Pancreas (tissue), 10 donors: Measurements from ENCODE around the gene ARIH1. TPM values are rescaled to one million over a fixed set of nuclear protein-coding genes. Genes with fewer than 3 reads are reported as not detected.

Source experiments
- ATAC-seq, 4 donors: fragments of 200-7000 bp; cut with Tn5 transposase; one replicate each; pipeline versions ENCODE4 v1.8.0 to v1.9.1; 2020; ENCODE audit warnings: mild to moderate bottlenecking in 4 of 4, moderate library complexity in 4 of 4
- DNase-seq, 6 donors: peaks; one replicate each; pipeline ENCODE4 v3.0.0-alpha.2; 2020
- FAIRE-seq: peaks from 2 replicates; lab custom pipeline; 2012; peaks lifted over from hg19 to GRCh38; lab: Jason Lieb, UNC
- H3K27ac ChIP-seq, 4 donors: fragments of 200-600 bp; sonication (generic); 1 replicate in 3 of 4; 2 replicates in 1 of 4; pipeline versions ENCODE4 v1.5.0 to v1.8.0; 2020
- H3K27me3 ChIP-seq, 4 donors: fragments of 200-600 bp; one replicate each; pipeline ENCODE4 v1.8.0; 2021
- H3K36me3 ChIP-seq, 3 donors: fragments of 200-600 bp; sonication (generic) in 1 of 3; one replicate each; pipeline versions ENCODE4 v1.5.0 to v1.8.0; 2020 to 2021
- H3K4me1 ChIP-seq, 3 donors: fragments of 200-600 bp; one replicate each; pipeline ENCODE4 v1.8.0; 2021
- H3K4me3 ChIP-seq, 4 donors: fragments of 200-600 bp; sonication (generic) in 2 of 4; one replicate each; pipeline versions ENCODE4 v1.5.0 to v1.8.0; 2020 to 2021
- H3K9me3 ChIP-seq, 4 donors: fragments of 200-600 bp; one replicate each; pipeline ENCODE4 v1.8.0; 2021
- WGBS, 2 donors: extraction: QIAGEN DNeasy Blood & Tissue Kit; methylation state at CpG; one replicate each; pipeline ENCODE4 v1.1.7; 2013; 5-methylcytosine and 5-hydroxymethylcytosine counted together
- intact Hi-C, 3 donors: fragments of 100-400 bp; cut with DNase I; formaldehyde crosslinking; loops; one replicate each; pipeline versions ENCODE4 v1.11.1 to v1.14.2; 2022
- polyA plus RNA-seq, 2 donors: library from polyadenylated mRNA; stranded (reverse); fragments of 200-250 nt; gene quantifications; one replicate each; pipeline ENCODE4 v1.2.3, GENCODE V29; 2013
- total RNA-seq, 6 donors: library from RNA; stranded (reverse); fragmentation: NEBNext Ultra II Directional in 4 of 6; extraction: Animal tissue kit (Norgen Biotek cat#: 25700) in 4 of 6; gene quantifications; one replicate each; pipeline versions ENCODE4 v1.2.1 to v1.2.4, GENCODE V29; 2021 to 2023
- TF ChIP-seq, protein P1 (sequence below), 4 donors: fragments of 200-600 bp; sonication (generic) in 3 of 4; IDR thresholded peaks; one replicate each; pipeline versions ENCODE4 v1.5.0 to v1.8.0; 2021; ENCODE audit warnings: antibody characterized with exemption in 4 of 4
- donor health status: healthy with polysubstance abuse.
- donor health status: DM: no; HTN: no; CAD: no; lungs with moderate emphysema.
- donor health status: DM: no; HTN: no; CAD: no.
- donor health status: control.
- donor health status: control.
- donor health status: Bipolar disorder and iron deficiency.
- donor health status: DM: yes; HTN: yes; CAD: no.
- donor health status: DM: no; HTN: no; CAD: no.
- donor health status: DM: no; HTN: no; CAD: no.
- donor health status: DM: yes; HTN: yes; CAD: no.

The ARIH1 gene
- total and polyA plus RNA-seq, 8 donors, result 11.5 to 91.3 (median 66.6) TPM

DNA sequence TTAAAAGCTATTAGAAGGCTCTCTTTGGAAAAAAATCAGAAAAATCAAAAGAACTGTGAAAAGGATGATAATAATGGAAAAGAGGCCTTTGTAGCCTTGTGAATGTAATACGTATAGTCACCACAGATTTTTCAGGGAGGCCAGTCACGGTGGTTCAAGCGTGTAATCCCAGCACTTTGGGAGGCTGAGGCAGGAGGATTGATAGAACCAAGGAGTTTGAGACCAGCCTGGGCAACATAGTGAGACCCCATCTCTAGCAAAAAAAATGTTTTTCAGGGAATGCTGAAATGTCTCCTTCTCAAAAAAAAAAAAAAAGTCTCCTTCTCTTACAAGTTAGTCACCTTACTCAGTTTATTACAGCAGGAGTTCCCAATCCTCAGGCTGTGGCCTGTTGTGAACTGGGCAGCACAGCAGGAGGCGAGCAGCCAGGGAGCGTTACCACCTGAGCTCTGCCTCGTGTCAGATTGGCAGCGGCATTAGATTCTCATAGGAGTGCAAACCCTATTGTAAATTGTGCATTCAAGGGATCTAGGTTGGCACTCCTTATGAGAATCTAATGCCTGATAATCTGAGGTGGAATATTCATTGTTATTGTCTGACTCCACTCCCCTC is 15.9 kb downstream of the ARIH1 start:
- no peaks in the 10 kb centered on the region for H3K36me3 ChIP-seq
- no peak for FAIRE-seq
- no peak overlapping the region for H3K27ac ChIP-seq
- 58 to 69% methylated on average over 7 of the region's 7 CpGs for WGBS, 2 donors
- H3K9me3 ChIP-seq, result no peaks in the 10 kb centered on the region
- intact Hi-C loops, result no loop called here
- peaks cover 22 to 66% (median 53%) of the 10 kb centered on the region in 3 donors for H3K4me1 ChIP-seq
- ATAC-seq, result peak; percentile 36 to 70 (median 64)
- H3K4me3 ChIP-seq, result no peak overlapping the region
- TF ChIP-seq, protein P1, sequence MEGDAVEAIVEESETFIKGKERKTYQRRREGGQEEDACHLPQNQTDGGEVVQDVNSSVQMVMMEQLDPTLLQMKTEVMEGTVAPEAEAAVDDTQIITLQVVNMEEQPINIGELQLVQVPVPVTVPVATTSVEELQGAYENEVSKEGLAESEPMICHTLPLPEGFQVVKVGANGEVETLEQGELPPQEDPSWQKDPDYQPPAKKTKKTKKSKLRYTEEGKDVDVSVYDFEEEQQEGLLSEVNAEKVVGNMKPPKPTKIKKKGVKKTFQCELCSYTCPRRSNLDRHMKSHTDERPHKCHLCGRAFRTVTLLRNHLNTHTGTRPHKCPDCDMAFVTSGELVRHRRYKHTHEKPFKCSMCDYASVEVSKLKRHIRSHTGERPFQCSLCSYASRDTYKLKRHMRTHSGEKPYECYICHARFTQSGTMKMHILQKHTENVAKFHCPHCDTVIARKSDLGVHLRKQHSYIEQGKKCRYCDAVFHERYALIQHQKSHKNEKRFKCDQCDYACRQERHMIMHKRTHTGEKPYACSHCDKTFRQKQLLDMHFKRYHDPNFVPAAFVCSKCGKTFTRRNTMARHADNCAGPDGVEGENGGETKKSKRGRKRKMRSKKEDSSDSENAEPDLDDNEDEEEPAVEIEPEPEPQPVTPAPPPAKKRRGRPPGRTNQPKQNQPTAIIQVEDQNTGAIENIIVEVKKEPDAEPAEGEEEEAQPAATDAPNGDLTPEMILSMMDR (IDR thresholded peaks at IDR 0.05), result no peak
- no peaks in the 10 kb centered on the region for H3K27me3 ChIP-seq
- peak in 1 of 6 donors; percentile 20 for DNase-seq

DNA sequence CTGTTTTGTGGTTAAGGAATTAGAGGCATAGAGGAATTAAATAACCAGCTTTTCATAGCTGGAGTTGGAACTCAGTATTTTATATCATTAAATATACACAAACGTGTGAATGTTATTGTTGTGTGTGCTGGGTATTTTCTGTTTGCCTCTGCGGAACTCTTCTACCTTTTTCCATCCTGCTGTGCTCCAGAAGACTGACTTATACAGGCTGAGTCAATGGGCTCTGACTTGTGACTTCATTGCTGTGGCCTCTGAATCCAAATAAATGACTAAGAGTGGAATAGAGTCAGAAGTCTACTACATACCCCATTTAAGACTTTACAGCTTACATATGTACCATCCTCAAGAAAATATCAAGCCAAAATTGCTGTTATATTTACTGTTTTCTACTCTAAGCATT is 17.6 kb downstream of the ARIH1 start:
- intact Hi-C loops, result no loop called here
- Histone ChIP-seq H3K4me1 (peaks cover 27 to 69% (median 55%) of the 10 kb centered on the region in 3 donors), H3K4me3 (no peak overlapping the region), H3K9me3 (no peaks in the 10 kb centered on the region), H3K27me3 (no peaks in the 10 kb centered on the region), H3K36me3 (no peaks in the 10 kb centered on the region), H3K27ac (no peak overlapping the region)
- 18 to 29% methylated on average over 2 of the region's 2 CpGs for WGBS, 2 donors
- FAIRE-seq, result no peak
- ATAC-seq, result peak in 1 of 4 donors; percentile 40
- no peak for DNase-seq
- TF ChIP-seq, protein P1 (IDR thresholded peaks at IDR 0.05), result no peak

DNA sequence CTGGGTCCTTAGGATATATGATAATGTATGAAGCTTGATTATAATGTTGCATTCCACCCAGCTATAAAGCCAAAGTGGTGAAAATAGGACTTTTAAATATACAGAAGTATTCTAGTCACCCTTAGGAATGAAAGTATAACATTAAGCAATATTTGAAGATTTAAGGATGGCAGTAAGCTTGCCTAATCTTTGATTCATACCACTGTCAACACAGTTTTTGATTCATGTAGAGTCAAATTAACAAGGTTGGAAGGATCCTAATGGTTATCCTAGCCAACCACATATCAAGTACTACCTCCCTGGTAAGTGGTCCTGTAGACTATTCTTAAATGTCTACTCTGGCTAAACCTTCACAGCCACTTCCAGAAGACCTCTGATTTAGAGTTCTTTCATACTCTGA is 18.6 kb downstream of the ARIH1 start:
- Histone ChIP-seq H3K4me1 (peaks cover 27 to 61% (median 55%) of the 10 kb centered on the region in 3 donors), H3K27ac (no peak overlapping the region), H3K27me3 (no peaks in the 10 kb centered on the region), H3K36me3 (no peaks in the 10 kb centered on the region), H3K9me3 (no peaks in the 10 kb centered on the region), H3K4me3 (no peak overlapping the region)
- no peak for DNase-seq
- TF ChIP-seq, protein P1 (IDR thresholded peaks at IDR 0.05), result no peak
- no peak for FAIRE-seq
- ATAC-seq, result no peak
- intact Hi-C loops, result no loop called here

DNA sequence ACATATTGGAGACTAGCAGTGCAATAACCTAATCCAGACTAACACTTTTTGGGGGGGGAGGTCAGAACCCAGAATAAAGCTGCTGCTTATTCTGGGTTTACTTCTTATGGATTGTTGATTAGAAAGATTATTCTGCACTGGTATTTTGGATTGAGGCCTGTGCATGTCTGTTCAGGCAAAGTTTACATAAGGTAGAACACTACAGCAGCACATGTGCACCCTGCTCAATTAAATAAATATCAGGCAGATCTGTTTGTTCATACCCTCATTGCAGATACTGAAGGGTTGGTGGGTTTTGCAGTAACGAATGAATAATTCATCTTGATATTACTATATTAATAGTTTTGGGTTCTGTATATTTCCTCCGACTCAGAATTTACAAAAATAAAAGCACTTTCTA is 19.1 kb downstream of the ARIH1 start:
- no peak overlapping the region for H3K4me3 ChIP-seq
- H3K27ac ChIP-seq, result no peak overlapping the region
- H3K27me3 ChIP-seq, result no peaks in the 10 kb centered on the region
- FAIRE-seq (no peak), DNase-seq (no peak), ATAC-seq (peak in 2 of 4 donors; percentile 56 to 62)
- intact Hi-C loops, result no loop called here
- TF ChIP-seq, protein P1 (IDR thresholded peaks at IDR 0.05), result no peak
- no peaks in the 10 kb centered on the region for H3K36me3 ChIP-seq
- H3K4me1 ChIP-seq, result peaks cover 27 to 59% (median 53%) of the 10 kb centered on the region in 3 donors
- WGBS, 2 donors, result 28 to 44% methylated on average over 2 of the region's 2 CpGs
- H3K9me3 ChIP-seq, result no peaks in the 10 kb centered on the region

DNA sequence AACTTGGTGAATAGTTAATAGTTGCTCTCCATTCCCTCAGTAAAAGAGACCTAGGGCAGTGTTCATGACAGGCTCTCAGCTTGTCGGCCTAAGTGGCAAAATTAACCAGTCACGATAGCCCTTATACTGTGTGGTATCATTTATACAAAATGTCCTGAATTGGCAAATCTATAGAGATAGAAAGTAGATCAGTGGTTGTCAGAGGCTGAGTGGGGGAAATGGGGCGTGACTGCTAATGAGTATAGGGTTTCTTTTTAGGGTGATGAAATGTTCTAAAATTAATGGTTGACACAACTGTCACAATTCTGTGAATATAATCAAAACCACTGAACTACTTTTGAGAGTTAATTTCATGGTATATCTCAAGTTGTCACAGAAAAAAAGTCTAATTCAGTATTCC is 20.9 kb downstream of the ARIH1 start:
- intact Hi-C loops, result no loop called here
- H3K27ac ChIP-seq, result no peak overlapping the region
- H3K4me3 ChIP-seq, result no peak overlapping the region
- no peaks in the 10 kb centered on the region for H3K9me3 ChIP-seq
- FAIRE-seq, result no peak
- WGBS, 2 donors, result 81 to 84% methylated on average over 3 of the region's 3 CpGs
- no peaks in the 10 kb centered on the region for H3K36me3 ChIP-seq
- peaks cover 27 to 54% (median 46%) of the 10 kb centered on the region in 3 donors for H3K4me1 ChIP-seq
- TF ChIP-seq, protein P1 (IDR thresholded peaks at IDR 0.05), result no peak
- H3K27me3 ChIP-seq, result no peaks in the 10 kb centered on the region
- no peak for DNase-seq
- ATAC-seq, result no peak
